CD4-positive, alpha-beta T cell treated with Interleukin-21 for 1 hour (primary cell): ENCODE measurements around the gene KY.

Experiments
- DNase-seq: peaks from one replicate; pipeline ENCODE4 v3.0.0-alpha.2; 2020

Gene KY

DNA sequence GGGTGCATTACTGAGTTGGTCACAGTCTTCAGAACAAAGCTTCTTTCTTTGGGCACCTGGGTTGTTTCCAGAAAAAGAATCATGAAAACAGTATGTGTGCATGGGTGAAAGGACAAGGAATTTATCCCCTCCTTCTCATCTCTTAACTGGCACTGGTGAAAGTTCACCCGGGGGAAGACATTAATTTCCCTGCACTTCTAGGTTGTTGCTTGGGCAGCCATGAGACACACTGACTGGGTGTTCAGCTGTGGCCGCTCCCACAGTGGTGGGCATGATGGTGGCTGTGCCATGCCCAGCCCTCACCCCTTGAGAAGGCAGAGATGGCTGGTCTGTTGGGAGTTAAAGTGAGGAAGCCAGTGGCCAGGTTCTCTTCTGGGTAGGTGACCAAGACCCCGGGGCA is 16.6 kb upstream of the KY start:
- no peak for DNase-seq

DNA sequence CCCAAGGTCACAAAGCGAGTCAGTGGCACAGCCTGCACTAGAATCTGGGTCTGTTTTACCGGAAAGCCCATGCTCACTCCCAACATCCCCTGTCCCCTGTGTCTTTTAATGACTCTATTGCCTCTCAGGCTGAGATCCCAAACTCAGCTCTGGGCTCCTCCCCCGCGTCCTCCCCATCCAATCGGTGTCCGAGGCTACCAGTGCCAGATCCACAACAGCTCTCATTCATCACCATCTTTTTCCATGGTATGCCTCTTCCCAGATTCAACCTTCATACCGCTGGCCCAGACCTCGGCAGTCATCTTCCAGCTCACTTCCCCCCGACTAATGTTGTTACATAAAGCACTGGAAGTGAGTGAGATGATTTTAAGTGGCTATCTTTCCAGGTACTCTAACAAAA is 16.1 kb upstream of the KY start:
- DNase-seq, result no peak

DNA sequence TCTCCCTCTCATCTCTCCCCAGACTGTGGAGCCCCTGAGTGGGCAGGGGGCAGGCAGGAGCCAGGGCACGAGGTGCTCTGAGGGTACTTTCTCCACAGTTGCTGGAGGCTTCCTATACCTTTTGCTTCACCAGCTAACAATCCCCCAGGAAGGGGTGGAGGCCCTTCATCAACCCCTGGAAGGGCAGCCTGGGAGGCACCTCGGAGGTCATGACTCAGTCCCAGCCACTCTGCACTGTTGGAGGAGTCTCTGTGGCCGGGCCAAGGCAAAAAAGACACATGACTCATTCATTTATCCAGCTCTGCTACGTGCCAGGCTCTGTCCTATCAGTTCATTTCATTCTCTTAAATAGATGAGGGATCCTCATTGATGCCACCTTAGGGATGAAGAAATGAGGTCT is 15.6 kb upstream of the KY start:
- DNase-seq, result no peak

DNA sequence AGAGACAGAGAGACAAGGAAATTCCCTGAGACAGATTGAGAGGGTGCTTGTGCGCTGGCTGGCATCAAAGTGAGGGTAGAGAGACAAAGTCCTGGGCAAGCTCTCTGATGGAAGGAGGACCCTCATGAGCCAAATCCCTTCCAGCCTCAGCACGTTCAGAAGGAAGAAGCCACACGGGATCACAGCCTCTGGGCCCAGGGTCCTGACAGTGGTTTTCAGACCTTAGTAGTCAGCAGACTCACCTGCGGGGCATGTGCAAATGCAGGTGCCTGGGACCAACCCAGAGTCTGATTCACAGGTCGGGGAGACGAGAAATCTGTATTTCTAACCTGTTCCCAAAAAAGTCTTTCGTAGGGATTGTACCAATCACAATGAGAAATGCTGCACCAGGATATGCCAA is 15.2 kb upstream of the KY start:
- DNase-seq, result no peak

DNA sequence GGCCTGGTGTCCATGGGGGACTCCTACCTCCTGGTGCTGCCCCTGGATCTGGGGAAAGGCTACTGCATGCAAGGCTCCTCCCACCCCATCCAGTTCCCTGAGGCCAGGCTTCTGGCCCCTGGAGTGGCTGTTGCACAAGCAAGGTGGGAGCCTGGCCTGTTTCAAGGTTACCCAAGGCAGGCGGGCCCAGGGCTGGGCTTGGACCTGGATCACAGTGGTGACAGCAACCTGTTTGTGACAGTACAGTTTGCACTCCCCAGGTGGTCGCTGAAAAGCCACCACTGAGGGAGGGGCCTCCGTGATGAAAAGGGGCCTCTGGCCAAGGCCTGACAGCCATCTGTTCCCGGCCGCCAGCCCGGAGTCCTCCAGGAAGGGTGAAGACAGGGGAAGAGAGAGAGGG is 14.4 kb upstream of the KY start:
- no peak for DNase-seq

DNA sequence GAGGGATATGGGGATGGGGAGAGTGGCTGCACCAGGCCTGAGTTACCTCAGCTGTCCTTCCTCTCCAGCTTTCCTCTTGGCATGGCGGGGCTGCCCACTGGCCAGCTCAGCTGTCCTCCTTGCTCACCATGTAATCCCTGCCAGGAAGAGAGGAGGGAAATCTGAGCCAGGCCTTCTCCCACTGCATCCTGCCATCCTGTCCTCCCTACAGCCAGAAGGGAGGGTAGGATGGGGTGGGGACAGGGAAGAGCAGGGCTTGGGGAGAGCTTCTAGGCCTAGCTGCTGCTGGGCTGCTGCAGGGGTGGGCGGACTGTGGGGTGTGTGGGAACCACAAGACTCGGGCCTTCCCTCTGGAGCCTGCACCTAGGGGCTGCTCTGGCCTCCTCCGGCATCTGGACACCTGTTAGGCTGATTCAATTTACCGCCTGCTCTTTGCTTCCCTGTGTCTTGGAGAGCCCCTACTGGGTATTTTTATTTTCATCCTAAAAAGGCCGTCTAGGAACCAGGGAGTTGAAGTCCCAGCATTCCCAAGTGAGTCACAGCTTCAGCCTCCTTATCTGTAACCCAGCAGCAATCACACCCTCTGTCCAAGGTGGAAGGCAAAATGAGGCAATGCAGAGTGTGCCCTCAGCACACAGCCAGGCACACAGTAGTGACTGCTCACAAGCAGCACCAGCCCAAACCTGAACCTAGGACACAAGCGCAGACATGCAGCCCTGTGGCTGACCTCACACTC is 13.1 kb upstream of the KY start:
- DNase-seq, result no peak

DNA sequence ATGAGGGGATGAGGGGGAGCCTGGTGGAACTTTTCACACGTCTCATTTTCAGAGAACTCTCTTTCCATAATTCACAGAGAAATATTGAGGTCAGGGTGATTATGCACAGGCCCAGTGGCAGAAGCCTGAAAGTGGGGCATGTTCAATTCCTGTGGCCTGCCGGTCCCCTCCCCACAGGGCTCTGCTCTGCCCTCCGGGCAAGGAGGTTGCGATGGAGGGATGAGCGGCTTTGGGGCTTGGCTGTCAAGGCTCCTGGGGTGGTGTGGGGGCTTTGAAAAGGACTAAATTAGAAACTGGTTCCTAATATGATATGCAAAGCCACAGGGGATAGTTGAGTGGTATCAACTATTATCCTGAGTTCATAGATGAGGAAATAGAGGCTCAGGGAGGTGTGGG is 9.2 kb upstream of the KY start:
- DNase-seq, result no peak

DNA sequence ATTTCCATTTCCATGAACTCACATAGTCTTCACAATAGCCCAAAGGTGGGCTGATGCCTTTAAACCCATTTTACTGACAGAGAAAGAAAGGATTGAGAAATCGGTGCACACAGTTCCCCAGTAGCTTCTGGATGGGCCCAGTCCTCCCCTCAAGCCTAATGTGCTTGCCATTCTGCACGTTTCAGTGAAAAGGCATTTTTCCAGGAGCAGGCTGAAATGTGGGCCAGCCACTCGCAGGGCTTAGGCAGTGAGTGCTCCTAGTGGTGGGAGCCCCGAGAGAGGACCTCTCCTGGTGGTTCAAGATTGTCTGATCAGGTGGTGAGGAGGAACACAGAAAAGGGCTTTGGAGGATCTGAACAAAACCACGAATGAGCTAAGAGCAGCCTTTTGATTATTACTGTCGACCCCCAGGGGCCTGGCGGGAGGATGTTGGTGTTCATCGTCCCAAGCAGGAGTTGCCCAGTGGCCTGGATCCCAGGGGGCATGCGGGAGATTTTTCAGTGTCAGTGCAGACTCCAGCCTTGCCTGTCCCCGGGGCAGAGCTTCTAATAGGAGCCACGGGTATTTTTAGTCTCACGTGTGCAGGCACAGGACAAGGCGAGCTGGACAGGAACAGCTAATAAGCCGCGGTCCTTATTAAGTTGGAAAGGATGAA is 8.7 kb upstream of the KY start:
- DNase-seq, result no peak

DNA sequence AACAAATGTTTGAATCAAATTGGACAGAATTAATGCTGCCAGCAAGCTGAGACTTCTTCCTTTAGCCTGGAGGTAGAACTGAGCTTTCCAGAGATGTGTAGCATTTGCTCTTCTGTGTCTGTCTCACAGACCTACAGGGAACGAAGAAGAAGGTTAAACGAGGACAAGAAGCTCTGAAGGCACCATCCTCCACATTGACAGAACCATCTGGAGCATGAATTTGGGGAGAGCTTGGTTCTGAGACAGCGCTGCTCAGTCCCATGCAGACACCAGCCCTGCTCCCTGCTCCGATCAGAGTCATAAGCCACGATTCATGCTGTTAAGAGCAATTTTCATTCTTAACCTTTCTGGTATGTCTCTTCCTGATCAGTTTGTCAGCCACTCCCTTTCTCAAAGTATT is 7.7 kb upstream of the KY start:
- DNase-seq, result no peak

DNA sequence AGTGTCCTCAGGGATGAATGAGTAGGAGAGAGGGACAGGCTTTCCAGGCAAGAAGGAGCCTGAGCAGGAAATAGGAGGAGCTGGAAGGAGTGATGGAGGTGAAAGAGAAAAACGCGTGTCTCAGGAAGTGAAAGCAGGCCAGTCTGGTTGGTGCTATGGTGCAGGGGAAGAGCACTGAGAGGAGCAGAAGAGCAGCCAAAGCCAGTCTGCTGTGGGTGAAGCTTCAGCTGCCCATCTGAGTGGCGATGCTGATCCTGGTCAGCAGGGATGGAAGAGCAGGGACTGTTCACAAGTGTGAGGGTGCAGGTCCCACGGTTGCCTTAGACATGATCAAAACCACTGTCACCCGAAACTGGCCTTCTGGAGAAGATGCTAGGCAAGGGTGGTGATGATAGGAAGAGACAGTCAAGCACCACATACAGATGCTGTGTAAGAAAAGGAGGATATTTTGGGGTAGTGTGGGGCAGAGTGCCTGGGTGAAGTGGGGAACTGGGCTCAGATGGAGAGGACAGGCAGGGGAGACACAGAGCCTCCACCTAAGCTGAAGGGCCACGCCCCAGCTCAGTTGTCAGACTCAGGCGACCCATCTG is 5.5 kb upstream of the KY start:
- DNase-seq, result no peak

DNA sequence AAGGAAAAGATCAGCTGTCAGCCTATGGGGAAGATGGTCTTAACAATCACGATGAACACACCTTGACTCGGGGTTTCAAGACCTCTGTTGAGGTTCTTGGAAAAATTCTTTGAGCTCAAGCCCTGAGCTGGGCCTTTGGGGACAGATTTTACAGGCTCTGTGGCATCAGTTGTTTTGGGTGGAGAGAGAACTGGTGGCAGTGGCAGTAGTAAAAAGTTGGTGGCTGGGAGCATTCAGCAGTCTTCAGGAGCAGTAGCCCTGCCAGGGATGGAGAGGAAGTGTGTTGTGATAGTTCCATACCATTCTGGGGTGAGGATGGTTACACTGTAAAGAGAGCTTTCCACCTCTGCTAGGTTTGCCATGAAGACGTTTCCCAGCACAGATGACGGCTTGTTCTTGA is 4.9 kb upstream of the KY start:
- no peak for DNase-seq

DNA sequence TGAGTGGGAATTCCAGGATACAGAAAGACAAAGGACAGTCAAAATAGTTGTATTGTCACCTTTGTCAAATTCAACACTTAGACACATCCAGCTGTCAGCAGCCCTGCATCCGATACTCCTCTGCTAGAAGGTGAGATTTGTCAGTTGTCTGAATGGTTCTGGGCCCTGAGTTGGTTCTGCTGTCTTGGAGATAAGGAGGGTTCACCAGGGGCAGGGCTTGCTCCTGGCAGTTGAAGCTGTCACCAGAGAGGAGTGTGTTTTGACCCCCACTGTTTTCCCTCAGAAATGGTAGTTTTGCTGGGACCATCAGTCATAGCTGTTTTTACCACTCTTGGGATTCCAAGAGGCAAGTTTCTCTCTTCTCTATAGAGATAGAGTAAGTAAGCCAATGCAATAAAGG is 3.2 kb upstream of the KY start:
- no peak for DNase-seq

DNA sequence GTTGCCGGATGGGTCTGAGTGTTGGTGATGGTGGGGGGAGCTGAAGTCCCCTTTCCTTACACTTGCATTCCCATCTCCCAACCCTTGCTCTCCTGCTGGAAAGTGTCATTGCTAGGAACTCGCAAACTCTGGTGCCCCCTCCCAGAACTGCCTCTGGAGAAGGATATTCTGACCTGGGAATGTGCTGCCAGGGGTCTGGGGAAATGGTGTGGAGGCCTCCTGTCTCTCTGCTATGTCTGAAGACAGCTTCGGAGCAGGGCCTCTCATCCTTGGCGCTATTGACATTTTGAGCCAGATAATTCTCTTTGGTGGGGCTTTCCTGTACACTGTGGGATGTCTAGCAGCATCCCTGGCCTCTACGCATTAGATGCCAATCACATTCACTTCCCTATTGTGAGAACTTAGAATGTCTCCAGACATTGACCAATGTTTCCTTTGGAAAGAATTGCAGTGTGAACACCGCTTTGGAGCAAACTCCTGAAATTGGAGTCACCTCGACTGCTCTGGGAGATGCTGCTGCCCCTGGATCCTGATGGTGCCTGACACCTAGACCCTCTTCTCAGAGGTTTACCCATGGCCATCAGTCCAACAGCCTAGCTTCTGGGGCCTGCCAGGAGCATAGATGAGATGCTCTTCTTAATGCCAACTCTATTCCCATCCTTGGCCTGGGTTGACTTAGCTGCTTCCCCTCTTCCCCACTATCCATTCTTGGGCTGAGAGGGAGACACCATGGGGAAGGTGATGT is 2.2 kb upstream of the KY start:
- DNase-seq, result no peak

DNA sequence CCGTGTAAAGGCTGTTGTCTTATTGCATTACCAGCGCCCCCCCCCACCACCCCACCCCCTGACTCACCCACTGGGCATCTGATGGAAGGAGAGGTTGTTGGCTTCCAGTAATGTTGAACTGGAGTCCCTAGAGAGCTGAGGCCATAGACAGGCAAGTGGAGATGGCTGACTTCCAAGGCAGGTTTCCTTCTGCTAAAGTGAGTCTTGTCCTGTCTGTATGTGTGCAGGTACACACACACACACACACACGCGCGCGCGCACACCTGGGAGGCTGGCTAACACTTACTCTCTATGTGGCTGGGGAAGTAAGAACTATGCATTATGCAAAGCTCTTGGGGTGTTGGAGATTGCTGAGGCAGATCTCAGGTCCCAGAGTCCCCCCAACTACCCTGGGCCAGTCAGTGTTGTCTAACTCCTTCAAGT is 1.6 kb upstream of the KY start:
- no peak for DNase-seq

DNA sequence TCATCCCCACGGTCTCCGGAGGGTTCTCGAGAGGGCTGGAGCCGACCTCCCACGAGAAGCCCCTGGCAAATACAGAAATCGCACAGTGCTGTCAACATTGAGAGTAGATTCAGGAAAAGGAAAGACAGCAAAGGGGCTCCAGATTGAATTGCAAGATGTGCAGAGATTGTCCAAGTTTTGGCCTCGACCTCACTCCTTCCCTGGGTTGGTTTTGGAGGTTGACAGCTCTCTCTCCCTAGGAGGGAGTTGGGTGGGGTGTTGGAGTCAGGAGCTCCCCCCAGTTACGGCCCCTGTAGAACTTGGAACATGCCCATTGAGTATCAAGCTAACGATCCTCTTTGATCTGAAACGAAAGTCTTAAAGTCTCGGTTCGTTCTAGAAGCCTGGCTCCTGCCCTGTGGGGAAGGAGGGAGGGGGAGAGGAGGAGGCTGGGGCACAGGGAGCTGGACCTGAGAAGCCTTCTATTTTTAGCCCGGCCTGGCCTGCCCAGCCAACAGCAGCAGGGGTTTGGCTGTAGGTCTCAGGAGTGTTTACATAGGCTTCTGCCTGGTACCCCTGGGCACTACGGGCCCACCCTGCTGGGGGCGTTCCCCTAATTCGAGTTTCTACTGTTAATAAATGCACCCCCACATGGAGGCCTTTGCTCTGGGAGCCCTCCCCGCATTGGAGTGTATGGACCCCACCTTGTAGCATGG is 672 bp upstream of the KY start:
- no peak for DNase-seq

DNA sequence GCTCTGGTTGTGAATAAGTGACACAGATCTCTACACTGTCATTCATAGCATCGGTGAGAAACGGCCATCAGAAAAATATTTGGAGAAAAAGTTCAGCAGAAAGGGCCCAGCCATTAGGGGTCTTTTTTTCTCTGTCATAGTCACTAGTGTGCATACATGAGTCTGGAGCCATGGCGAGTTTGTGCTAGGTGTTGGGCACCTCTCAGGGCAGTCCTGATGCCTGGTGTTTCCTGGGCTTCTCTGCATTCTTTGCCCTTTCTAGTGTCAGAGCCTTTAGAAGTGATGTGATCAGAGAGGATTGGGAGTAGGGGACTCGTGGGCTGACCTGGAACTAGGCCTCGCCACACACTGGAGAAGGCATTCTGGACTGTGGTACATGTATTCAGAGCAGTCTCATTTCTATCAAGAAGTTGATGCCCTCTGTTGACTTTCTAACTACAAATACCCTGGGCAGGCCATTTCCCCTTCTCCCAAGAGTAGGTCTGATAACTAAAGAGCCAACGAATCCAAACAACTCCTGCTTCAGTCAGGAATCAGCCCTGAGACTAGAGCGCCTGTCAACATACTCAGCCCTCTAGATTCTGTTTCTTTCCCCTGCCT is 1.6 kb downstream of the KY start:
- DNase-seq, result no peak

DNA sequence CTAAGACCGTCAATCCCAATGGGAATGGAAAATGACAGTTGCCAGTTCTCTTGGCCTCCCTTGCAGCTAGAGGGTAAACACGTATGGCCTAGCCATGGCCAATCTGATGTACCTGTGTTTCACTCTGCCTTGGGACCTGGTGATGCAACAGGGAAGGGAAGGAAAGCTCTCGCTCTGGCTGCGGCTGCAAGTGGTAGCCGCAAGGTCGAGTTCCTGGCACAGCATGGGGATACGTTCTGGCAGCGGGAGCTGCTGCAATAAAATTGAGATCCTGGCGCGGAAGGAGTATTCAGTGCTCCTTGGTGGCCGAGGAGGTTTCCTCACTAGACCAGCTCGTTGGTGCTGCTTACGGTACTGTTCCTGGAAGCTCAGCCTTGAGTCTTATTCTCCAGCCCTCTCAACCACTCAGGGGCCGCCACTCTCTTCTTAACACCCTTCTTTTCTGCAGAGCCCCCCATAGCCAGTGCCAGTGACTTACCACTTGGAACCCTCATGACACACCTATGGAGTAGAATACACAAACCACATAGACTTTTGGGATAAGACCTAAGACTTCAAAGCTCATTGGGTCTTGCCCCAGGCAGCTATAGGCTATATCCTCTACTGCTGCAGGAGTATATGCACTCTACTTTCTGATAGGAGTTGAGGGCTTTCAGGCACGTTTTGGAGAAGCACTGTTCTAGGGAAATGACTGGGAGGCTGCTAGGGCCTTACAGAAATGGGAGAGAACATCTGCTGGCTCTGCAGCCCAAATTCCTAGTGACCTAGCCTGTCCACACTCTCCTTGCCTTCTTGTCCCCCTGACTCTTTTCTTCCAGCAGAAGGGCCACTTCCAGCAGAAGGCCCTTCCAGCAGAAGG is 2.7 kb downstream of the KY start:
- no peak for DNase-seq

DNA sequence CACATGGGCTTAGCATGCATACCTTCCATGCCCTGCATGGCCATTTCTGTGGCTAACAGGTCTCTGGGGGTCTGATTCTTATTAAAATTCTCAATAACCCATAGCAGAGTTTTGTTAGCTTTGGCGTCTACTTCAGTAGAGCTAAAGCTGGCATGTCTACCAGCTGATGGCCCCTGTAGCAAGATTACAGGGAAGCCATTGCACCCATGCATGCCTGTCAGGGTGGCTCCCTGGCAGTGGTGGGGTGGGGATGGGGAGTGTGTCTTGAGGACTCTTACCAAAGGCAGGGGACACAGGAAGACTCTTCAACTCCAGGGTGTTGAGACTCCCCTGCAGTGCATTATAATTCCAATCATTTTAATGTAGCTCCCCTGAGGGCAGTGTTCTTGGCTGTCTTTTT is 4.7 kb downstream of the KY start:
- DNase-seq, result no peak

DNA sequence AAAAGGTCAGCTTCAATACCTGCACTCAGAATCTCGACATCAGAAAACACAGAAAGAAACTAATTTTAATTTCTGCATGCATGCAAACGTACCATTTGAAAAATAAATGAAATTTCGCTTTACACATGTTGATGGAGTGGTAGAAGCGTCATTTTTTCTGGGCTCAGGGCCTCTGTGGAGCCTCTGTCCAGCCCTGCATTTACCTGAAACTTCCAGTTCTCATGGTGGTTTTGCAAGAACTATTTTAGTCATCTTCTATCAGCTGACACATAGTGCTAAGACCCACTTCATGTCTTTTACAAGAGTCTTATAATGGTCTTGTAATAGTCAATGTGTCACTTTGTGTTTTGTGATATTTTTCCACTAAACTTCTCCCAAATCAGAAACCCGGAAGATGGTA is 5.3 kb downstream of the KY start:
- no peak for DNase-seq

DNA sequence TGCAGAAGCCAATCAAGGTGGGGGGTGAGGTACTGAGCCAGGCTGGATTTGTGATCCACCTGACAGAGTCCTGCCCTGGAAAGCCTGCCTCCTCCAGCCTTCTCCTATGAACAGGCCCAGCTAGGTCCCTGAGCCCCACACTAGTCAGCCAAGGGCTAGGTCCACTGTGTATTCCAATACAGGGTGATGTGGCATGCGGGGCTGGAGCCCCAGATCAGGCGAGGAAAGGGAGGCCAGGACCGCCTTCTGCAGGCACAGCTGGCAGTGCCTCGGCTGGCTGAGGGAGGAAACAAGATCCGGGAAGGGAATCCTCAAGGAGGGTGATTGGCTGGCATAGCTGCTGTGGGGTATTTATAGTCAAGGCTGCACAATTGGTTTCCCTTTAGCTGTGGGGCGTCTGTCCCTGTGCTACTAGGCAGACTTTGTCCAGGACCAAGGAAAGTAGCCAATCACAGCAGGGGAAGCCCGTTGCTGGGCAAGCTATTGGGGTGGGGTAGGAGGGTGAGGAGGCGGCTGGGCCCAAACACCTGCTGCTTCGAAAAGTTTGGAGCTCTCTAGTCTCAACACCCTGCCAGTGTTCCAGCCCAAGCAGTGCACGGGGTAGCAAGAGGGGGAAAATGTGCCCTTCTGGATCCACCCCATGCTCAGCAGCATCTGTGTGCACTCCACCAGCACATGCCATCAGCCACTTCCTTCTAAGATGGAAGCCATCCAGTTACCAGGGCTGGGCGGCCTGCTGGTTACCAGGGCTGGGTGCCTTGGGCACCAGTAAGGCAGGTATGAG is 5.9 kb downstream of the KY start:
- DNase-seq, result no peak

DNA sequence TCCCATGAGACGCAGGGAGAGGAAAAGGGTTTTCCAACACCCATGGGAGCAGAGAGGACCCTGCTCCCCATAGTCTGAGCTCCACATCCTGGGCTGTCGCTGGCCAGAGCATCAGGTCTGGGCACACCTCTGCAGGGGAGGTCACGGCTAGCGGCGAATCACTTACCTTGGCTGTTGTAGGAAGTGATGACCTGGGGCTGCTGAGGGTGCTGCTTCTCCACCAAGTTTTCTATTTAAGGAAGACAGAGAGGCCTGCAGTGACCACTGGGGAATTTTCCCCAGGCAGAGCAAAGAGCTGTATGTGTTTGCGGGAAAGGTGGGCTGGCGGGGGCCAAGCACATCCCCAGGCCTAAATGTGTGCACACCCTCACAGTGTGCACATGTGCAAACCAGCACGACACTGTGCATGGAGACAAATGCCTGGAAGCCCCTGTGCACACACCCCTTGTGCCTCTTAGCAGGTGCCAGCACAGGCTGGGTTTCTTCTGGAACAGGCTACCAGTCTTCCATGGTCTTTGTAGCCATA is 7.6 kb downstream of the KY start:
- DNase-seq, result no peak
